GM12875 (cell line): ENCODE results near the gene SAT2.
"Not testable (repeated sequence)": the region's sequence is repeated elsewhere in the genome, so short reads cannot be mapped to it uniquely, and the experiment has no call there.

ENCODE experiments used
- H3K4me3 ChIP-seq: one replicate; pipeline ENCODE4 v1.5.1; 2011; ENCODE audit warnings: low read depth, low read length, control low read depth
- CTCF ChIP-seq: IDR thresholded peaks from 2 replicates; pipeline ENCODE4 v1.5.1; 2011; ENCODE audit warnings: low read depth, mild to moderate bottlenecking, control low read depth, inconsistent platforms, low read length, moderate library complexity, borderline replicate concordance; ENCODE audit not compliant: insufficient read depth

Gene SAT2

GRCh38 chr17:7612294-7612640 is 15.4 kb downstream of the SAT2 start:
- no peak overlapping the region for H3K4me3 ChIP-seq
- no peak for TF ChIP-seq CTCF

DNA sequence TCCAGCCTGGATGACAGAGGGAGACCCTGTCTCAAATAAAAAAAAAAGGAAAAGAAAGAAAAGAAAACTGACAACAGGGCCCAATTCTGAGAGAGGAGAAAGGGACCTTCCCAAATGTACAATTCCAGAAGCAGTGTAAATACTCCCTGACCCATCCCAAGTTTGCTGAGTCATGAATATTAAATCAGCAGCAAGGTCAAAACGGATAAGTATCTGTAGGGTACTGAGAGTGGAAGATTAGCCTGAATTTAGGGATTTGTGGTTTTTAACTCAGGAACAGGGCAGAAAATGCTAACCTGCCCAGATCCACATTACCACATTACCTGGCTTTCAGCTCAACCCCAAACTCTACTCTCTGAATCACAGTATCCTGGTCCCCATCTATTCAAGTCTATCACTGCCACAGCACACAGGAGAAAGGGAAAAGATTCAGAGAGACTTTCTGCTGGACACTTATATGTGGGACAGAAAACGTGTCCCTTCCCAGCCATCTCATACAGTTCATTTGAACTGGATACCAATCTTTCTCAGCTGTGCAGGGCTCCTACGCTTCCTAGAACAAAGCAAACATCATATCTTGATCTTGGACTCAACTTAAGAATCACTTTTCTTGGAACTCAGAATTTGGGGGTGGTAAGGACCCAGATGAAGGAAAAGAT is 15.9 kb downstream of the SAT2 start:
- no peak for TF ChIP-seq CTCF
- H3K4me3 ChIP-seq, result no peak overlapping the region

GRCh38 chr17:7610641-7611040 is 17.0 kb downstream of the SAT2 start:
- TF ChIP-seq CTCF, result no peak
- H3K4me3 ChIP-seq, result no peak overlapping the region

DNA sequence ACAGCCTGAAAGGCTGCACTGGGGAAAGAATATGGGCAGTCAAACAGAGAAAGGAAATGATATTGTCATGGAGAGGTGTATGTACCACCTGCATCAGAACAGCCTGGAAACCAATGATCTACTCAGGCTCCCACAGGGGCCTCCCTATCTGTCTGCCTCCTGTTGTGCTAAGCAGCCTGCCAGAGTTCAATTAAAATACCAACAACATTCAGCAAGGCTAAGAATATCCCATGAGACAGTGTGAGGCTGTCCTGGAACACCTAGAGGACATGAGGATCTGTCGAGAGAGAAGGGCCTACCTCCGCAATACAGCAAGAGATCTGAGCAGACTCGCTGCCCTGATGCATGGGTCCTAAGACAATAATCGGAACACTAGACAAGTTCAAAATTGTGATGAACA is 21.3 kb downstream of the SAT2 start:
- H3K4me3 ChIP-seq, result no peak overlapping the region
- TF ChIP-seq CTCF, result no peak

- H3K4me3 ChIP-seq, result not testable (repeated sequence)
Measured at GRCh38 chr17:7597561-7597960, 30.1 kb downstream of the SAT2 start.

DNA sequence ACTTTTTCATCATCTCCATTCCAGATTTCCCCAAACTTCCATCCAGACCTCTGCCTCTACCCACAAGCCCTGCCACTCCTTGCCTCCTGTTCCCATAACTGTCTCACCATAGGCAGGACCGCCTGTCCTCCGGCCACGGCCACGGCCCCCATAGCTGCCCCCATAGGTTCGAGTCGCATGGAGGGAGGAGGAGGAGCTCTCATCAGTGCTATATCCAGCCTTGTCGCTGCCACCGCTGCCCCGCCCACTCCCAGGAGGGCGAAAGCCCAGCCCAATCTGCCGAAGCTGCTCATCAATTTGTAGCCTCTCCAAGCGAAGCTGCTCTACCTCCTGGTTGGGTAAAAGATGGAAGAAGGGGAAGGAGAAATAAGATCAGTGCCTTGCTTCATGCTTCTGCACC is 34.3 kb downstream of the SAT2 start:
- no peak for TF ChIP-seq CTCF
- H3K4me3 ChIP-seq, result no peak overlapping the region

DNA sequence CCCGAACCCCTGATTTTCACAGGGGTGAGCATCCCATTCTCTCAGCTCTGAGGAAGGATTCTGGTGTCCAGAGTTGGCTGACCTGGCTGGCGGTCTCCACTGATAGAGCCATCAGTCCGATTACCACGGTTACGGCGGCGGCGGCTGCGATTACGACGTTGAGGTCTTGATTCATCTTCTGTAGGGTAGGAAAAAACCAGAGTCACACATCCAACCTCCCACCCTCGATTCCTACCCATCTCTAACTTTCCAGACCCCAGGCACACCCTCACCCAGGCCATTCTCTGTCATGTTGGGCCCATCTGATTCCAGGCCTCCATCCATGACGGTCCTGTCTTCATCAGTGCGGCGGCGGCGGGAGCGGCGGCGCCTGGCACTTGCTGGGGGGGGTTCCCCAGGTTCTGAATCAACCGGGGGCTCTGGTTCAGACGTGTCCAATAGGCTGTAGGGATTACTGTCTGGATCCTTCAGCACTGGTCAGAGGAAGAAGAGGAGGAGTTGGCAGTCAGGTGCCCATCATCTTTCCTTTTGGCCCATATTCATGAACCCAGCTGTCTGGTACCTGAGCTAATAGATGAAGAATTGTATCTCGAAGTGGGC is 35.1 kb downstream of the SAT2 start:
- no peak for TF ChIP-seq CTCF
- H3K4me3 ChIP-seq, result no peak overlapping the region
